ENCODE results near the gene HSFX3. TPM values are rescaled to one million over a fixed set of nuclear protein-coding genes. Genes with fewer than 3 reads are reported as not detected.
"Not testable (repeated sequence)": the region's sequence is repeated elsewhere in the genome, so short reads cannot be mapped to it uniquely, and the experiment has no call there.

Gene HSFX3
- total and polyA plus RNA-seq, 12 donors, result 0.12 to 0.31 (median 0.21) TPM; not detected in 9

GRCh38 chrX:149522916-149523315, 26.8 kb downstream of the HSFX3 start:
- TF ChIP-seq CTCF (IDR thresholded peaks at IDR 0.05), result no peak
- no peak for DNase-seq
- Histone ChIP-seq H3K4me1 (peaks cover 0 to 16% (median 0%) of the 10 kb centered on the region in 9 donors), H3K36me3 (no peaks in the 10 kb centered on the region), H3K27ac (no peak overlapping the region), H3K9me3 (no peaks in the 10 kb centered on the region), H3K4me3 (no peak overlapping the region), H3K27me3 (peaks cover 0 to 4% (median 0%) of the 10 kb centered on the region in 7 donors)
- 32 to 43% methylated on average over 2 of the region's 2 CpGs for WGBS, 2 donors
- intact Hi-C loops (cut with DNase I), result loop anchor here in 1 of 10 donors (10.0 kb wide), 1 partner anchor 362 kb away; the partner anchor contains the start of gene MAGEA8
- ATAC-seq, result peak in 2 of 8 donors; percentile 16 to 40

GRCh38 chrX:149521438-149521837, 28.3 kb downstream of the HSFX3 start:
- no peak for ATAC-seq
- DNase-seq, result no peak

GRCh38 chrX:149520636-149521277, 29.0 kb downstream of the HSFX3 start:
- WGBS, 2 donors, result 41 to 43% methylated on average over 3 of the region's 3 CpGs
- not testable (repeated sequence) for H3K4me3 ChIP-seq, ATAC-seq, H3K36me3 ChIP-seq, H3K9me3 ChIP-seq, DNase-seq, H3K27me3 ChIP-seq
- intact Hi-C loops (cut with DNase I), result loop anchor here in 1 of 10 donors (10.0 kb wide), 1 partner anchor 364 kb away; the partner anchor contains the start of gene MAGEA8
- H3K27ac ChIP-seq, result peak overlapping the region in 1 of 10 donors; percentile 26
- peaks cover 0 to 16% (median 0%) of the 10 kb centered on the region in 9 donors for H3K4me1 ChIP-seq

More at GRCh38 chrX:149521438-149521837, 28.3 kb downstream of the HSFX3 start:
- Histone ChIP-seq H3K27me3 (no peaks in the 10 kb centered on the region), H3K36me3 (no peaks in the 10 kb centered on the region), H3K27ac (peak overlapping the region in 1 of 10 donors; percentile 26), H3K4me1 (peaks cover 0 to 16% (median 0%) of the 10 kb centered on the region in 9 donors), H3K9me3 (no peaks in the 10 kb centered on the region), H3K4me3 (no peak overlapping the region)
- intact Hi-C loops (cut with DNase I), result loop anchor here in 1 of 10 donors (10.0 kb wide), 1 partner anchor 363 kb away; the partner anchor contains the start of gene MAGEA8
- 67 to 81% methylated on average over 9 of the region's 9 CpGs for WGBS, 2 donors
- no peak for TF ChIP-seq CTCF (IDR thresholded peaks at IDR 0.05)

- no peak for TF ChIP-seq CTCF (IDR thresholded peaks at IDR 0.05)
- no peak overlapping the region for H3K27ac ChIP-seq
- no peaks in the 10 kb centered on the region for H3K9me3 ChIP-seq
- ATAC-seq, result no peak
- no peak for DNase-seq
- no peaks in the 10 kb centered on the region for H3K27me3 ChIP-seq
- H3K4me3 ChIP-seq, result no peak overlapping the region
- intact Hi-C loops (cut with DNase I), result no loop called here
- H3K4me1 ChIP-seq, result peaks cover 0 to 25% (median 0%) of the 10 kb centered on the region in 9 donors
- WGBS, 2 donors, result 56 to 63% methylated on average over 7 of the region's 7 CpGs
- no peaks in the 10 kb centered on the region for H3K36me3 ChIP-seq
Observed at GRCh38 chrX:149518236-149518635, 31.5 kb downstream of the HSFX3 start.

- no peaks in the 10 kb centered on the region for H3K27me3 ChIP-seq
- no peak for DNase-seq
- TF ChIP-seq CTCF (IDR thresholded peaks at IDR 0.05), result no peak
- 93 to 100% methylated on average over 1 of the region's 1 CpG for whole genome bisulfite sequencing, 2 donors
- no peaks in the 10 kb centered on the region for H3K36me3 ChIP-seq
- H3K27ac ChIP-seq, result no peak overlapping the region
- intact Hi-C loops (cut with DNase I), result no loop called here
- ATAC-seq, result no peak
- H3K4me3 ChIP-seq, result no peak overlapping the region
- H3K4me1 ChIP-seq, result peaks cover 0 to 21% (median 0%) of the 10 kb centered on the region in 9 donors
- H3K9me3 ChIP-seq, result no peaks in the 10 kb centered on the region
Observed at GRCh38 chrX:149517308-149517707, 32.4 kb downstream of the HSFX3 start.

Measured in heart right ventricle (tissue), 16 donors.